ENCODE data around the gene CSMD2.

GRCh38 chr1:34162852-34163766 lies 1.9 kb downstream of the CSMD2 start:
- TF ChIP-seq EZH2 (IDR thresholded peaks at IDR 0.05; ENCODE audit: low read depth, unreplicated experiment) (no peak), CTCF (conservative IDR thresholded peaks at IDR 0.05; ENCODE audit: low read depth in 2 of 2) (peak; percentile 71), ZNF331 (CRISPR knock-in tag; IDR thresholded peaks at IDR 0.05; ENCODE audit: low read depth) (no peak), EZH2phosphoT487 (IDR thresholded peaks at IDR 0.05; ENCODE audit: unreplicated experiment) (no peak), NANOG (IDR thresholded peaks at IDR 0.05; ENCODE audit: borderline replicate concordance) (no peak), CREB1 (CRISPR knock-in tag; IDR thresholded peaks at IDR 0.05; ENCODE audit: low read depth) (peak; percentile 63), POLR2AphosphoS5 (IDR thresholded peaks at IDR 0.05; ENCODE audit: low read depth) (peak; percentile 48; the same call in 1 of the 2 replicates), REST (IDR thresholded peaks at IDR 0.05; ENCODE audit: unreplicated experiment) (no peak), ETS1 (IDR thresholded peaks at IDR 0.05) (no peak), JUNB (IDR thresholded peaks at IDR 0.05; ENCODE audit: unreplicated experiment) (no peak), STAT1 (IDR thresholded peaks at IDR 0.05; ENCODE audit: unreplicated experiment) (no peak), ZNF462 (CRISPR knock-in tag; IDR thresholded peaks at IDR 0.05) (no peak)
